Thoracic aorta (tissue), 2 donors: ENCODE results near the gene ZNF385C. TPM values are rescaled to one million over a fixed set of nuclear protein-coding genes. Genes with fewer than 3 reads are reported as not detected.

Experiments
- ATAC-seq: fragments of 150-250 bp; one replicate; pipeline ENCODE4 v1.8.0; 2017; ENCODE audit warnings: low read depth; ENCODE audit not compliant: insufficient number of reproducible peaks, low FRiP score
- DNase-seq: peaks from one replicate; pipeline ENCODE4 v3.0.0-alpha.2; 2020; ENCODE audit warnings: low spot score
- H3K27ac ChIP-seq, 2 donors: fragments of 200-600 bp; sonication (generic); 1 replicate in 1 of 2; 2 replicates in 1 of 2; pipeline ENCODE4 v1.5.1; 2016; ENCODE audit warnings: mild to moderate bottlenecking in 2 of 2, moderate library complexity in 2 of 2
- H3K27me3 ChIP-seq: fragments of 200-600 bp; sonication (generic); replicated peaks from 2 replicates; pipeline ENCODE4 v1.6.0; 2016; ENCODE audit warnings: mild to moderate bottlenecking; ENCODE audit not compliant: insufficient read depth
- H3K36me3 ChIP-seq: fragments of 200-600 bp; sonication (generic); one replicate; pipeline ENCODE4 v1.5.1; 2016
- H3K4me1 ChIP-seq, 2 donors: fragments of 200-600 bp; sonication (generic); 1 replicate in 1 of 2; 2 replicates in 1 of 2; pipeline versions ENCODE4 v1.5.1 to v1.6.0; 2016; ENCODE audit warnings: low read depth in 2 of 2, mild to moderate bottlenecking in 1 of 2; ENCODE audit not compliant: control insufficient read depth in 1 of 2
- H3K4me3 ChIP-seq: fragments of 200-600 bp; sonication (generic); 2 replicates; pipeline ENCODE4 v1.5.1; 2016; ENCODE audit warnings: mild to moderate bottlenecking
- H3K9me3 ChIP-seq: fragments of 200-600 bp; sonication (generic); 2 replicates; pipeline ENCODE4 v1.5.1; 2016
- total RNA-seq, 2 donors: library from RNA; depleted of rRNA; stranded (reverse); fragments of >200 nt; gene quantifications; one replicate each; pipeline versions ENCODE4 v1.1.0 to v1.2.3, GENCODE V29; 2016
- TF ChIP-seq, protein P1 (sequence below): fragments of 200-600 bp; sonication (generic); IDR thresholded peaks from one replicate; pipeline ENCODE4 v1.5.1; 2019; ENCODE audit warnings: antibody characterized with exemption

The ZNF385C gene
- total RNA-seq, 2 donors from 2014 or later = not detected

DNA sequence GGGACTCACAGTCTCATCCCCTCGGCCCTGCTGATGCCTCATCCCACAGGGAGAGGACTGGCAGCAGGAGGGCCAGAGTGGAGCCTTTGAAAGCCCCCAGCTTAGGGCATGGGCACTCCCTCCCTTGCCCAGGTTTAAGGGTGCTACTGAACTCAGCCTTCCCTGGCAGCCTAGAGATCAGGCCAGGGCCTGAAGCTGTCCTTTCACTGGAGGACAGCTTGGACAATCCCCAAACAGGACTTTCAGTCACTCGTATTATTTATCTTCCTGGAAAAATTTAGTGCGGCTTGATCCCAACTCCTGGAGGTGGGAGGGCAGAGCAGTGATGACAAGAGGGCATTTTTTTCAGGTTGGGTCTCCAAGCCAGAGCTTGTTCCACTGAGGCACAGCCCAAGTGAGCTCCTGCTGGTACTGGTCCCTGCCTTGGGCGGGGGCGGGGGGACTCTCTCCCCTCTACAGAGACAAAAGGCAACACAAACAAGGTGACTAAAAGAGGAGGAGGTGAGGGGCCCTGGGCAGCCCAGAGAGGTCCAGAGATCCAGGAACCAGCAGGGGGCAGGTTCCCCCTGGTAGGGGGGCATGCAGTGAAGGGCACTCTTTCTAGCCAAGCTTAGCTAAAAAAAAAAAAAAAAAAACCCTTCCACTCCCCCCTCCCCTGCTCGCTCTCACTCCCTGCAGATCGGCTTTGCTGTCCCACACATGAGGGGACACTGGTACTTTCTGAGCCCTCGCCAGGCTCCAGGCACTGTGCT is 1.7 kb downstream of the ZNF385C start:
- Histone ChIP-seq H3K4me3 (no peak overlapping the region), H3K36me3 (no peaks in the 10 kb centered on the region), H3K9me3 (no peaks in the 10 kb centered on the region), H3K27me3 (peaks cover 7% of the 10 kb centered on the region), H3K27ac (no peak overlapping the region), H3K4me1 (peaks cover 3 to 4% of the 10 kb centered on the region in 2 donors)
- TF ChIP-seq, protein P1, sequence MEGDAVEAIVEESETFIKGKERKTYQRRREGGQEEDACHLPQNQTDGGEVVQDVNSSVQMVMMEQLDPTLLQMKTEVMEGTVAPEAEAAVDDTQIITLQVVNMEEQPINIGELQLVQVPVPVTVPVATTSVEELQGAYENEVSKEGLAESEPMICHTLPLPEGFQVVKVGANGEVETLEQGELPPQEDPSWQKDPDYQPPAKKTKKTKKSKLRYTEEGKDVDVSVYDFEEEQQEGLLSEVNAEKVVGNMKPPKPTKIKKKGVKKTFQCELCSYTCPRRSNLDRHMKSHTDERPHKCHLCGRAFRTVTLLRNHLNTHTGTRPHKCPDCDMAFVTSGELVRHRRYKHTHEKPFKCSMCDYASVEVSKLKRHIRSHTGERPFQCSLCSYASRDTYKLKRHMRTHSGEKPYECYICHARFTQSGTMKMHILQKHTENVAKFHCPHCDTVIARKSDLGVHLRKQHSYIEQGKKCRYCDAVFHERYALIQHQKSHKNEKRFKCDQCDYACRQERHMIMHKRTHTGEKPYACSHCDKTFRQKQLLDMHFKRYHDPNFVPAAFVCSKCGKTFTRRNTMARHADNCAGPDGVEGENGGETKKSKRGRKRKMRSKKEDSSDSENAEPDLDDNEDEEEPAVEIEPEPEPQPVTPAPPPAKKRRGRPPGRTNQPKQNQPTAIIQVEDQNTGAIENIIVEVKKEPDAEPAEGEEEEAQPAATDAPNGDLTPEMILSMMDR = no peak
- DNase-seq = no peak
- no peak for ATAC-seq

- no peak for ATAC-seq
- no peak for DNase-seq
- Histone ChIP-seq H3K4me3 (no peak overlapping the region), H3K27ac (no peak overlapping the region), H3K4me1 (peaks cover 3 to 4% of the 10 kb centered on the region in 2 donors), H3K36me3 (no peaks in the 10 kb centered on the region), H3K27me3 (peaks cover 7% of the 10 kb centered on the region), H3K9me3 (no peaks in the 10 kb centered on the region)
- TF ChIP-seq, protein P1 = no peak
Observed at GRCh38 chr17:42094375-42095069, 3.8 kb downstream of the ZNF385C start.

DNA sequence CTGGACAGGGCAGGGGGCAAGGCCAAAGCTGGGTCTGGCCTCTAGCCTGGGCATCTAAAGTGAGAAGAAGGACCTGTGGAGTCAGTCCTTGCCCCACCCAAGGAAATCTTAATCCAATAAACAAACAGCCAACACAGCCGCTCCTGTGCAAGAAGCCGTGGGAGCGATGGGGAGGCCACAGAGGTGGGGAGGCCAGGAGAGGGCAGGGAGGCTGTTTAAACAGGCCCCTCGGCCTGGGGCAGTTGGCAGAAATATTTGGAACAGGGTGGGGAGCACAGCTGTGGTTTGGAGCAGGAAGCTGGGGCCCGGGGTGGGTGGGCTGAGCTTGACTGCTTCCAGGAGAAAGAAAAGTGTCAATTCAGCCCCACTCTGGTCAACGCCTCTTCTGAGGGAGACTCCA is 5.3 kb downstream of the ZNF385C start:
- DNase-seq (no peak), ATAC-seq (no peak)
- Histone ChIP-seq H3K4me1 (peaks cover under 1 to 1% of the 10 kb centered on the region in 2 donors), H3K9me3 (no peaks in the 10 kb centered on the region), H3K36me3 (no peaks in the 10 kb centered on the region), H3K27me3 (peaks cover 6% of the 10 kb centered on the region), H3K4me3 (no peak overlapping the region), H3K27ac (no peak overlapping the region)
- TF ChIP-seq, protein P1 = no peak

DNA sequence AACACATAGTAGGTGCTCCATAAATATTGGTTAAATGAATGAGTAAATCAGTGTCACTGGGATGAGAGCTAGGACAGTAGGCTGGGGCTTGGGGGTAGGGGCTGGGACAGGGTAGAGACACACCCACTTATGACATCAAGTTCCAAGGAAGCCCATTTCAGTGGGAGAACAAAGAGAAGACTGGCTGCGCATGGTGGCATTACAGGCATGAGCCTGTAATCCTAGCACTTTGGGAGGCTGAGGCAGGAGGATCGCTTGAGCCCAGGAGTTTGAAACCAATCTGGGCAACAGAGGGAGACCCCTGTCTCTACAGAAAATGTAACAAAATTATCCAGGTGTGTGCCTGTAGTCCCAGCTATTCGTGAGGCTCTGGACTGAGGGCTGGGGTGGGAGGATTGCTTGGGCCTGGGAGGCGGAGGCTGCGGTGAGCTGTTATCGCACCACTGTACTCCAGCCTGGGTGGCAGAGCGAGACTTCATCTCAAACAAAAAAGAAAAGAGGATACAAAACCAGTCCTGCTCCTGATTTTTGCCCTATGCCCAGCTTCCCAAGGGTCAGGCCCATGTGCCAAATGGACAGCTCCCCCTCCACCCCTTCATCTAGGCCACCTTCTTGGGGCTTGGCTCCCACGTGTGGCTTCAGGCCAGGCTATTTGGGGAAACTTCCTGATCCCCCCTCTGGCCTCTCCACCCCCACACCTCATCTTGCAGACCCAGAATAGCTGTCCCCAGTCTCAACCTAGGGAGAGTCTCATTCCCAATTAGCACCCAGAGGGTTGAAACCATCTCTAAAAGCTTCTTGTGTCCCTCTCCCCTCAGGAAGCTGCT is 7.1 kb downstream of the ZNF385C start:
- H3K27ac ChIP-seq = no peak overlapping the region
- H3K36me3 ChIP-seq = no peaks in the 10 kb centered on the region
- ATAC-seq = no peak
- no peaks in the 10 kb centered on the region for H3K27me3 ChIP-seq
- no peak overlapping the region for H3K4me3 ChIP-seq
- H3K9me3 ChIP-seq = no peaks in the 10 kb centered on the region
- no peaks in the 10 kb centered on the region for H3K4me1 ChIP-seq
- TF ChIP-seq, protein P1 = no peak
- DNase-seq = no peak

GRCh38 chr17:42088736-42089135 is 9.5 kb downstream of the ZNF385C start:
- Histone ChIP-seq H3K36me3 (no peaks in the 10 kb centered on the region), H3K27ac (no peak overlapping the region), H3K27me3 (no peaks in the 10 kb centered on the region), H3K4me3 (no peak overlapping the region), H3K9me3 (no peaks in the 10 kb centered on the region), H3K4me1 (no peaks in the 10 kb centered on the region)
- DNase-seq = no peak
- TF ChIP-seq, protein P1 = no peak
- no peak for ATAC-seq
